Endothelial cell of umbilical vein (primary cell): Measurements from ENCODE around the gene SPTBN4. TPM values are rescaled to one million over a fixed set of nuclear protein-coding genes. Genes with fewer than 3 reads are reported as not detected.

Experiments used
- BruUV-seq: library from RNA; stranded (reverse); fragments of 400-500 nt; replicated peaks from 2 replicates; lab custom pipeline; 2021; lab: Mats Ljungman, UMichigan
- CTCF ChIA-PET: fragments of 300-600, 350-600 bp; sonication (Branson Sonifier 250); formaldehyde crosslinking; loops from one replicate; lab custom pipeline; 2021; ENCODE audit warnings: antibody characterized with exemption, inconsistent platforms; lab: Charles Lee
- POLR2A ChIA-PET: fragments of 300-600, 350-600 bp; sonication (Branson Sonifier 250); formaldehyde crosslinking; loops from one replicate; lab custom pipeline; 2021; ENCODE audit warnings: antibody characterized with exemption, inconsistent platforms; lab: Charles Lee
- DNase-seq: peaks from one replicate; pipeline ENCODE4 v3.0.0-alpha.2; 2011; ENCODE audit warnings: low read depth, low spot score
- FAIRE-seq: peaks from 2 replicates; lab custom pipeline; 2011; peaks lifted over from hg19 to GRCh38; lab: Jason Lieb, UNC
- H2AFZ ChIP-seq: 2 replicates; pipeline ENCODE4 v1.6.0; 2012; ENCODE audit warnings: low read depth, low read length, control low read depth, inconsistent platforms
- H3K27ac ChIP-seq: 2 replicates; pipeline ENCODE4 v1.5.1; 2011; ENCODE audit warnings: low read depth, mild to moderate bottlenecking, control low read depth, low read length, moderate library complexity; ENCODE audit not compliant: insufficient read depth
- H3K27me3 ChIP-seq, 2 experiments: 2 replicates each; pipeline versions ENCODE4 v1.6.0 to v1.6.1; 2011; ENCODE audit warnings: low read length in 2 of 2, mixed read lengths in 1 of 2; ENCODE audit not compliant: control insufficient read depth in 2 of 2, insufficient read depth in 2 of 2
- H3K36me3 ChIP-seq, 2 experiments: 2 replicates in 1 of 2; 3 replicates in 1 of 2; pipeline ENCODE4 v1.5.1; 2011; ENCODE audit warnings: low read length in 2 of 2, mild to moderate bottlenecking in 1 of 2, moderate library complexity in 1 of 2; ENCODE audit not compliant: control insufficient read depth in 2 of 2, insufficient read depth in 2 of 2; ENCODE audit errors: extremely low read depth in 1 of 2
- H3K4me1 ChIP-seq: 3 replicates; pipeline ENCODE4 v1.5.1; 2011; ENCODE audit warnings: mild to moderate bottlenecking, low read length; ENCODE audit not compliant: control insufficient read depth, insufficient read depth; ENCODE audit errors: extremely low read depth
- H3K4me2 ChIP-seq: 2 replicates; pipeline ENCODE4 v1.6.1; 2011; ENCODE audit warnings: low read length, control low read depth, mixed read lengths; ENCODE audit not compliant: insufficient read depth
- H3K4me3 ChIP-seq, 3 experiments: fragments of 200-600 bp in 1 of 3; sonication (generic), shearing (Covaris generic) in 1 of 3; replicated peaks in 1 of 3; 2 replicates each; pipeline ENCODE4 v1.5.1; 2011 to 2016; ENCODE audit warnings: control low read depth in 3 of 3, low read length in 3 of 3, mild to moderate bottlenecking in 2 of 3, inconsistent platforms in 1 of 3, low read depth in 1 of 3, moderate library complexity in 1 of 3; ENCODE audit not compliant: insufficient read depth in 1 of 3
- H3K79me2 ChIP-seq: 2 replicates; pipeline ENCODE4 v1.6.0; 2012; ENCODE audit warnings: low read length, inconsistent platforms; ENCODE audit not compliant: control insufficient read depth, insufficient read depth
- H3K9ac ChIP-seq: replicated peaks from 2 replicates; pipeline ENCODE3; 2011; ENCODE audit warnings: low read length, control low read depth; ENCODE audit not compliant: insufficient read depth; ENCODE audit errors: extremely low read depth
- H3K9me1 ChIP-seq: replicated peaks from 3 replicates; pipeline ENCODE4 v1.6.0; 2011; ENCODE audit warnings: mild to moderate bottlenecking, low read length; ENCODE audit not compliant: control insufficient read depth, insufficient read depth; ENCODE audit errors: extremely low read depth
- H3K9me3 ChIP-seq: replicated peaks from 2 replicates; pipeline ENCODE4 v1.5.1; 2012; ENCODE audit warnings: low read length, inconsistent platforms; ENCODE audit not compliant: control insufficient read depth, insufficient read depth
- H4K20me1 ChIP-seq: replicated peaks from 2 replicates; pipeline ENCODE3; 2011; ENCODE audit warnings: mild to moderate bottlenecking, low read length; ENCODE audit not compliant: control insufficient read depth, insufficient read depth; ENCODE audit errors: extremely low read depth
- CTCF ChIP-seq, 2 donors: IDR thresholded peaks; 1 replicate in 1 of 2; 2 replicates in 1 of 2; pipeline ENCODE4 v1.5.1; 2011; ENCODE audit warnings: low read length in 2 of 2, mild to moderate bottlenecking in 2 of 2, moderate library complexity in 2 of 2, control low read depth in 1 of 2, inconsistent platforms in 1 of 2, low read depth in 1 of 2; ENCODE audit not compliant: insufficient read depth in 1 of 2; ENCODE audit errors: extremely low read depth in 1 of 2
- EZH2 ChIP-seq: IDR thresholded peaks from 2 replicates; pipeline ENCODE4 v1.6.1; 2012; ENCODE audit warnings: borderline replicate concordance, low read depth, mild to moderate bottlenecking, moderate library complexity, low read length, inconsistent platforms; ENCODE audit not compliant: severe bottlenecking
- FOS ChIP-seq: IDR thresholded peaks from 2 replicates; pipeline ENCODE4 v1.6.1; 2011; ENCODE audit warnings: mild to moderate bottlenecking, low read length, moderate library complexity, borderline replicate concordance; ENCODE audit not compliant: insufficient read depth
- GATA2 ChIP-seq: IDR thresholded peaks from 2 replicates; pipeline ENCODE4 v1.7.0; 2011; ENCODE audit warnings: low read depth, mild to moderate bottlenecking, moderate library complexity, mixed read lengths, low read length; ENCODE audit not compliant: insufficient read length, insufficient read depth
- JUN ChIP-seq: IDR thresholded peaks from 2 replicates; pipeline ENCODE4 v1.6.1; 2011; ENCODE audit warnings: borderline replicate concordance, low read depth; ENCODE audit not compliant: insufficient read length, insufficient read depth
- MAX ChIP-seq: IDR thresholded peaks from 2 replicates; pipeline ENCODE4 v1.6.1; 2011; ENCODE audit not compliant: insufficient read depth, insufficient read length
- MYC ChIP-seq: IDR thresholded peaks from one replicate; pipeline ENCODE4 v1.6.1; 2011; ENCODE audit warnings: mild to moderate bottlenecking, low read depth, low read length
- POLR2A ChIP-seq: IDR thresholded peaks from 2 replicates; pipeline ENCODE4 v1.6.1; 2012; ENCODE audit warnings: low read depth, mild to moderate bottlenecking, control low read depth, low read length
- POLR2AphosphoS5 ChIP-seq: IDR thresholded peaks from 2 replicates; pipeline ENCODE4 v1.6.1; 2012; ENCODE audit warnings: low read depth, mild to moderate bottlenecking, control low read depth, low read length, moderate library complexity; ENCODE audit not compliant: insufficient read depth
- dilution Hi-C: fragments of 300-500 bp; cut with MboI; formaldehyde crosslinking; loops from one replicate; pipeline ENCODE4 v1.15.0; 2019; ENCODE audit warnings: low sequenced_read_pairs; ENCODE audit not compliant: extremely low pct_ligation_motif_present
- intact Hi-C: fragments of 100-400 bp; cut with micrococcal nuclease; formaldehyde crosslinking; loops from one replicate; pipeline ENCODE4 v1.10.0; 2022
- polyA plus RNA-seq, 4 experiments: library from polyadenylated mRNA; depleted of rRNA in 3 of 4; stranded (reverse) in 3 of 4; unstranded in 1 of 4; fragments of >200 nt; gene quantifications; 2 replicates each; pipeline versions ENCODE4 v1.2.1 to v1.2.3, GENCODE V29; 2011 to 2012; ENCODE audit warnings: missing spikeins in 1 of 4
- total RNA-seq: library from RNA; stranded (reverse); gene quantifications from 2 replicates; pipeline ENCODE4 v1.2.3, GENCODE V29; 2021

Gene SPTBN4
- total and polyA plus RNA-seq, 2 donors (not counting 3 experiments of a cell fraction or from before 2014, with no cell fraction given) = 0.33 TPM; not detected in 1

GRCh38 chr19:40575326-40575725 is 108.5 kb downstream of the SPTBN4 start:
- dilution Hi-C loops = no loop called here
- H3K27ac ChIP-seq = no peak overlapping the region
- peaks cover 9% of the 10 kb centered on the region for H3K4me1 ChIP-seq
- H3K9me3 ChIP-seq = no peaks in the 10 kb centered on the region
- DNase-seq (no peak), FAIRE-seq (no peak)
- TF ChIP-seq POLR2AphosphoS5 (no peak), GATA2 (no peak), FOS (no peak), EZH2 (no peak), POLR2A (no peak), MYC (no peak), MAX (no peak), JUN (no peak), CTCF (IDR thresholded peaks at IDR 0.05; ENCODE audit: extremely low read depth in 1 of 2, insufficient read depth in 1 of 2, low read depth in 1 of 2, low read length in 2 of 2) (no peak)
- POLR2A ChIA-PET = no interaction called here
- no peak overlapping the region for H3K9ac ChIP-seq
- no peaks in the 10 kb centered on the region for H4K20me1 ChIP-seq
- intact Hi-C loops = no loop called here
- H3K27me3 ChIP-seq = no peaks in the 10 kb centered on the region
- no peaks in the 10 kb centered on the region for H3K9me1 ChIP-seq
- no peak overlapping the region for H3K4me2 ChIP-seq
- no peak overlapping the region for H2AFZ ChIP-seq
- no TSS peak for BruUV-seq
- H3K79me2 ChIP-seq = peaks cover 2% of the 10 kb centered on the region
- H3K4me3 ChIP-seq = no peak overlapping the region
- H3K36me3 ChIP-seq = peaks cover 3 to 4% of the 10 kb centered on the region in 2 experiments
- CTCF ChIA-PET = no interaction called here
